ENCODE measurements around the gene RIBC2.
"Not testable (repeated sequence)": the region's sequence is repeated elsewhere in the genome, so short reads cannot be mapped to it uniquely, and the experiment has no call there.

RIBC2 gene

GRCh38 chr22:45425101-45425500 lies 11.6 kb downstream of the RIBC2 start:
- peak; percentile 34 for DNase-seq

DNA sequence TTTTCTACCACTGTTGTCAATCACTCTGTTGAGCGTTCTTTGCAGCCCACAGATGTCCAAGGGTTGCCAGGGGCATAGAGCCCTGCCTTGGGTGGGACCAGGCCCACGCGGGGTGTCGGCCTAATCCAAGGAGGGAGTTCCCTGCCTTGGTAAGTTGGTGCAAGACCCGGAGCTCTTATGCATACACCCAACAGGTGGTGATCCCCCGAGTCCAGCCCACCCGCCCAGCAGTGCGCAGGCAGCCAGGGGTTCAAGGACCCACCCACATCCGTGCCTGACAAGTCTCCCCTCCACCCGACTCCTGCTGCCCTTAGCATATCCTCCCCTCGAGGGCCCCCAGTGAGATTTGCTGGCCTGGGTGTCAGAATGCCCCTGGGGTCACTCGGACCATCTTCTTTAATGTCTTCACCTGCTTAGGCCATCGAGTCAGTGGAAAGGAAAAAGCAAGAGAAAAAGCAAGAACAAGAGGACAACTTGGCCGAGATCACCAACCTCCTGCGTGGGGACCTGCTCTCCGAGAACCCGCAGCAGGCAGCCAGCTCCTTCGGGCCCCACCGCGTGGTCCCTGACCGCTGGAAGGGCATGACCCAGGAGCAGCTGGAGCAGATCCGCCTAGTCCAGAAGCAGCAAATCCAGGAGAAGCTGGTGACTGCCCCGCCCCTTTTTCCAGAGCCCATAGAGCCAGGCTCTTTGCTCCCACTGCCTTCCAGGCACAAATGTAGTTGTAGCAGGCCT lies 12.2 kb downstream of the RIBC2 start:
- DNase-seq: no peak

DNA sequence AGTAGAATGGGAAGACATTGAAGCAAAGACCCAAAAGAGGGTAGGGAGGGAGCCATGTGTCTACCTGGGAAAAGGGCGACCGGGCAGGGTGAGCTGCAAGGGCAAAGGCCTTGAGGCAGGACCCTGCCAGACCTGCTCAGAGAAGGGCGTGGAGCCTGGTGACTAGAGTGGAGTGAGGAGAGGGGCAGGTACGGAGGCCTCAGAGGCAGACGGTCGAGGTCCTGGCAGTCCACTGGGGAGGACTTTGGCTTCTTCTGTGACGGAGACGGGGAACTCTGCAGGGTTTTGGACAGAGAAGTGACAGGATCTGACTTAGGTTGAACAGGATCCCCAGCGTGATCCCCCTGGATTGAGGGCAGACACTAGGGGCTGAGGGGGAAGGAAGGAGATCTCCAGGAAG lies 12.9 kb downstream of the RIBC2 start:
- no peak for DNase-seq

GRCh38 chr22:45427114-45427513 lies 13.6 kb downstream of the RIBC2 start:
- DNase-seq: no peak

- no peak for DNase-seq
Measured at GRCh38 chr22:45428391-45429385, 15.2 kb downstream of the RIBC2 start.

- DNase-seq: no peak
Measured at GRCh38 chr22:45429424-45429823, 15.9 kb downstream of the RIBC2 start.

GRCh38 chr22:45429981-45430775 lies 16.7 kb downstream of the RIBC2 start:
- DNase-seq: no peak

DNA sequence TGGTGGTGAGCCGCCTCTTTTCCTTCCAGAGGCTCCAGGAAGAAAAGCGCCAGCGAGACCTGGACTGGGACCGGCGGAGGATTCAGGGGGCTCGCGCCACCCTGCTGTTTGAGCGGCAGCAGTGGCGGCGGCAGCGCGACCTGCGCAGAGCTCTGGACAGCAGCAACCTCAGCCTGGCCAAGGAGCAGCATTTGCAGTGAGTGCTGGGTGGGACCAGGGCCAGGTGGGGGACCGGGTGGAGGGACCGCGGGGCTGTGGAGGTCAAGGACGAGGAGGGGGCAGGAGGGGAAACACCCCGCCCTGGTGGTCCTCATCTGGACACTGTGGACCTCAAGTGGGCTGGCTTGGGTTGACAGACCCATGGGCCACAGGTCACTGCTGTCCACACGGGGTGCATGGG lies 17.4 kb downstream of the RIBC2 start:
- DNase-seq: no peak

DNA sequence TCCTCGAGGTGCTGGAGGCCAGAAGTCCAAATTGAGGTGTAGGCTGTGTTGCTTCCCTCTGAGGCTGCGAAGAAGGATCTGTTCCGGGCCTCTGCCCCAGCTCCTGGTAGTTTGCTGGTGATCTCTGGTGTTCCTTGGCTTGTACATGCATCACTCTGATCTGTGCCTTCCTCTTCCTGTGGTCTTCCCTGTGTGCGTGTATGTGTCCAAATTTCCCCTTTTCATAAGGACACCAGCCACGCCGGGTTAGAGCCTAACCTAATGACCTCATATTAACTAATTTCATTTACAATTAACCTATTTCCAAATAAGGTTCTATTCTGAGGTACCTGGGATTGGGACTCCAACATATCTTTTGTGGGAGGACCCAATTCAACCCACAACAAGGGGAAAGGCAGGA lies 21.5 kb downstream of the RIBC2 start:
- no peak for DNase-seq

GRCh38 chr22:45435544-45436139 lies 22.1 kb downstream of the RIBC2 start:
- DNase-seq: peak; percentile 88

DNA sequence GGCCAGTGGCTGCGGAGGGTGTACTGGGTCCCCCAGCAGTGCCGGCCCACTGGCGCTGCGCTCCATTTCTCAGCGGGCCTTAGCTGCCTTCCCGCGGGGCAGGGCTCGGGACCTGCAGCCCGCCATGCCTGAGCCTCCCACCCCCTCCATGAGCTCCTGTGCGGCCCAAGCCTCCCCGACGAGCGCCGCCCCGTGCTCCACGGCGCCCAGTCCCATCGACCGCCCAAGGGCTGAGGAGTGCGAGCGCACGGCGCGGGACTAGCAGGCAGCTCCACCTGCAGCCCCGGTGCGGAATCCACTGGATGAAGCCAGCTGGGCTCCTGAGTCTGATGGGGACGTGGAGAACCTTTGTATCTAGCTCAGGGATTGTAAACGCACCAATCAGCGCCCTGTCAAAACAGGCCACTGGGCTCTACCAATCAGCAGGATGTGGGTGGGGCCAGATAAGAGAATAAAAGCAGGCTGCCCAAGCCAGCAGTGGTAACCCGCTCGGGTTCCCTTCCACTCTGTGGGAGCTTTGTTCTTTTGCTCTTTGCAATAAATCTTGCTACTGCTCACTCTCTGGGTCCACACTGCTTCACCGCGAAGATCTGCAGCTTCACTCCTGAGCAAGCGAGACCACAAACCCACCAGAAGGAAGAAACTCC lies 23.5 kb downstream of the RIBC2 start:
- not testable (repeated sequence) for DNase-seq

DNA sequence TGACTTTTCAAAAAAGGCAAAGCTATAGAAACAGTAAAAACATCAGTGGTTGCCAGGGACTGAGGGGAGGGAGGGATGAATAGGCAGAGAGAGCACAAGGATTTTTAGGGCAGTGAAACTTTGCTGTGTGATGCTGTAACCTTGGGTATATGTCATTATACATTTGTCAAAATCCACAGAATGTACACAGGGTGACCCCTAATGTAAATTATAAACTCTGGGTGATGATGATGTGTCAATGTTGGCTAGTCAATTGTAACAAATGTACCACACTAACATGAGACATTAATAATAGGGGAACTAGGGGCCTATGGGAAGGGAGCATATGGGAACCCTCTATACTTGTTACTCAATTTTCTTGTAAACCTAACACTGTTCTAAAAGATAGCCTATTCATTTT lies 24.8 kb downstream of the RIBC2 start:
- DNase-seq: no peak

DNA sequence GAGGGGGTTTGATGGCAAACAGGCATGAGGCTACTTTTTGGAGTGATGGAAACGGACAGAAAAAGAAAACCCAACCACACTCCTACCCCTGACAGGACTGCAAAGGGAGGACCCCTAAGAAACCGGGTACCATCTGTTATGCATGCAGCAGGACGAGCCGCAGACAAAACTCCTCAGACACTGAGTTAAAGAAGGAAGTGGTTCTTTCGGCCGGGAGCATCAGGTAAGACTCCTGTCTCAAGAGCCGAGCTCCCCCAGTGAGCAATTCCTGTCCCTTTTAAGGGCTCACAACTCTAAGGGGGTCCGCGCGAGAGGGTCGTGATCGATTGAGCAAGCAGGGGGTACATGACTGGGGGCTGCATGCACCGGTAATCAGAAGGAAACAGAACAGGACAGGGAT lies 27.2 kb downstream of the RIBC2 start:
- DNase-seq: not testable (repeated sequence)

GRCh38 chr22:45441138-45441537 lies 27.6 kb downstream of the RIBC2 start:
- DNase-seq: peak; percentile 65

GRCh38 chr22:45442116-45442515 lies 28.6 kb downstream of the RIBC2 start:
- DNase-seq: no peak

DNA sequence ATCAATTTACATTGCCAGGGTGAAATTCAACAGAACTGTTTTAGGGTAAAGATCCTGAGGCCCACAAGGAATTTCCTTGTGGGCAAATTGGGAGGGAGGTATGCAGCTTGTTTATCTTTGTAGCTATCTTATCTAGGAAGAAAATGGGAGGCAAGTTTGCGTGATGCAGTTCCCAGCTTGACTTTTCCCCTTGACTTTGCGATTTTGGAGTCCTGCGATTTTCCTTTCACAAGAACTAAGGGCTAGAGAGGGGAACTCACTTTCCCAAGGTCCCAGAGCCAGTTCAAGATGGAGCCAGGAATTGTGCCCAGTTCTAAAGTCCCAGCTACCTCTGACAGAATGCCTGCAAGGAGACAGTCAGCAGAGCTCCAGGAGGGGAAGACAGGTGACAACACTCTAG lies 30.7 kb downstream of the RIBC2 start:
- DNase-seq: no peak

DNA sequence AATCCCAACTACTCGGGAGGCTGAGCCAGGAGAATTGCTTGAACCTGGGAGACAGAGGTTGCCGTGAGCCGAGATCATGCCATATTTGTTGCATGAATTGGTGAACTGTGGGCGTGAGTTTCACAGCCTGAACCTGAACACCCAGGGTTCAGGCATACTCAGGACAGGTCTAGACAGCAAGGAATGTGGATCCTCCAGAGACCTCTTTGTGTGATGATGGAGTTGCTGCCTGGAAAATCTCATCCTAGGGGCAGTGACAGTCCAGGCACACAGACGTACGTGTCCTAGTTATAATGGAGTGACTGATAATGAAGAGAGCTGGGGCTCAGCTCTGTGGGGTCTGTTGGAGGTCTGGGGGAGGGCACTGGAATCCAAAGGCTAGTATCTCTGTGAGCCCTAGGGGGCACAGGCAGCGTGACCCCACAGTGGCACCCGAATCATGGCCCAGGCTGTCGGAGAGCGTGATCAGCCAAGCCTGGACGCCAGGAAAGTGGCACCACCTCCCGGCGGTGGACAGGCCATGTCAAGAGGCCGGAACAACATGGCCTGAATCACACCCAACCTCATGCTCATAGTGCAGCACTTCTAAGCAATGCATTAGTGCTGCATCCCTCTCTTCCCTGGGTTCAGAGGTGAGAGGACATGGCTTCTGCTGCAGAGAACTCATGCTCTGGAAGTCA lies 31.7 kb downstream of the RIBC2 start:
- DNase-seq: no peak

DNA sequence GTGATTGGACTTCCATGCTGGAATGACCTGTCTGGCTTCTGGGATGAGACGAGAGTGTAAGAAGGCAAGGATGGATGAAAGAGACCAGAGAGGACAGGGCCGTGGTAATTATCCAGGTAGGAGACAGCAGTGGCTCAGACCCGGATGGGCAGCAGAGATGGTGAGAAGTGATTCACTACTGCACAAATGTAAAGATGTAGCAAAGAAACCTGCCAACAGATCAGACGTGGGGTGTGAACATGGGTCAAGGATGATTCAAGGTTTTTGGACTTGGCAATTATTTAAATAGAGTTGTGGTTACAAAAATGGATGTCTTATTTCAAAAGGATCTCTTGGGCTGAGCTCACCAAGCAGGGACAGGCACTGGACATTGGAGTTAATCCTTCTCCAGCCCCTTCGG lies 32.7 kb downstream of the RIBC2 start:
- DNase-seq: peak; percentile 46

DNA sequence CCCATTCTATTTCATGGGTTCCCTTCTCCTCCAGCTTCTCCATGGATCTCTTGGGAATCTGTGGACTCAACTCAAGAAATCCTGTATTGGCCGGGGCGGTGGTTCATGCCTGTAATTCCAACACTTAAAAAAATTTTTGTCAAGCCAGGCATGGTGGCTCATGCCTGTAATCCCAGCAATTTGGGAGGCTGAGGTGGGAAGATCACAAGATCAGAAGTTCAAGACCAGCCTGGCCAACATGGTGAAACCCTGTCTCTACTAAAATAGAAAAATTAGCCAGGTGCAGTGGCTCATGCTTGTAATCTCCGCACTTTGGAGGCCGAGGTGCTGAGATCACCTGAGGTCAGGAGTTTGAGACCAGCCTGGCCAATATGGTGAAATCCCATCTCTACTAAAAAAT lies 34.1 kb downstream of the RIBC2 start:
- DNase-seq: not testable (repeated sequence)

DNA sequence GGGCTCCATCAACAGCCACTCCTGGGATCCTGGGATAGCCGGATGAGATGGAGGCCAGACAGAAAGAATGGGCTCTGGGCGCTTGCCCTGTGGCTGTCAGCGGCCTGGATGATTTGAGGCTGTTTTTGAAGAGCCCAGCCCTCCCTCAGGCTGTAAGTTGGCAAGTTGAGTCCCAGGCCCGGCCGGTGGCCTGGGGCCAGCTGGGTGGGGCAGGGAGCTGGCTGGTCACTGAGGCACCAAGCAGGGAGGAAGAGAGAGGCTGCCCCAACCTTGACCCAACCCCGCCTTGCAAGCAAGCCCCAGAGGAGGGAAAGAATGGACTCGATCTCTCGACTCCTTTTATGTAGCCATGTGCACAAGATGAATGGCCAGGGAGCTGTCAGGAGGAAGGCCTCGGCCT lies 34.9 kb downstream of the RIBC2 start:
- peak; percentile 65 for DNase-seq

DNA sequence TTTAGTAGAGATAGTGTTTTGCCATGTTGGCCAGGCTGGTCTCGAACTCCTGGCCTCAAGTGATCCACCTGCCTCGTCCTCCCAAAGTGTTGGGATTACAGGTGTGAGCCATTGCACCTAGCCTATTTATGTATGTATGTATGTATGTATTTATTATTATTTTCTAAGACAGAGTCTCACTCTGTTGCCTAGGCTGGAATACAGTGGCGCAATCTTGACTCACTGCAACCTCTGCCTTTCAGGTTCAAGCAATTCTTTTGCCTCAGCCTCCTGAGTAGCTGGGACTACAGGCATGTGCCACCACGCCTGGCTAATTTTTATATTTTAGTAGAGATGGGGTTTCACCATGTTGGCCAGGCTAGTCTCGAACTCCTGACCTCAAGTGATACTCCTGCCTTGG lies 35.9 kb downstream of the RIBC2 start:
- DNase-seq: not testable (repeated sequence)
